Activated CD4-positive, alpha-beta memory T cell treated with anti-CD3 and anti-CD28 coated beads for 36 hours (primary cell): ENCODE results near the gene ATP5IF1. TPM values are rescaled to one million over a fixed set of nuclear protein-coding genes. Genes with fewer than 3 reads are reported as not detected.
A peak's percentile ranks its signal among the peaks of the same experiment; 100 is the strongest.

ENCODE experiments used
- CTCF ChIA-PET: fragments of 350-600 bp; sonication (Branson Sonifier 250); formaldehyde crosslinking; loops from one replicate; lab custom pipeline; 2021; ENCODE audit warnings: antibody characterized with exemption, inconsistent platforms; lab: Charles Lee
- POLR2A ChIA-PET: fragments of 350-600 bp; sonication (Branson Sonifier 250); formaldehyde crosslinking; loops from one replicate; lab custom pipeline; 2021; ENCODE audit warnings: antibody characterized with exemption; lab: Charles Lee
- DNase-seq: peaks from one replicate; pipeline ENCODE4 v3.0.0-alpha.2; 2020
- H3K27ac Mint-ChIP-seq: one replicate; pipeline ENCODE4 v1.8.0; 2021; ENCODE audit warnings: mixed read lengths
- H3K27me3 Mint-ChIP-seq: one replicate; pipeline ENCODE4 v1.8.0; 2021; ENCODE audit warnings: mixed read lengths
- H3K36me3 Mint-ChIP-seq: one replicate; pipeline ENCODE4 v1.8.0; 2021; ENCODE audit warnings: mixed read lengths
- H3K4me1 Mint-ChIP-seq: one replicate; pipeline ENCODE4 v1.8.0; 2021; ENCODE audit warnings: low read depth, mixed read lengths
- H3K4me3 Mint-ChIP-seq: one replicate; pipeline ENCODE4 v1.8.0; 2021; ENCODE audit warnings: mild to moderate bottlenecking, mixed read lengths
- H3K9me3 Mint-ChIP-seq: one replicate; pipeline ENCODE4 v1.8.0; 2021; ENCODE audit warnings: mixed read lengths
- intact Hi-C: fragments of 100-400 bp; cut with micrococcal nuclease; formaldehyde crosslinking; loops from one replicate; pipeline ENCODE4 v1.15.1; 2023
- total RNA-seq, 2 experiments: library from RNA; stranded (reverse); gene quantifications; one replicate each; pipeline ENCODE4 v1.2.3, GENCODE V29; 2021

Gene ATP5IF1
- total RNA-seq, 2 experiments from 2014 or later, result 174 to 181 TPM

GRCh38 chr1:28249866-28250295 is 14.0 kb downstream of the ATP5IF1 start:
- intact Hi-C loops, result loop anchor here (5.0 kb wide), 2 partner anchors 332 to 397 kb away; partner anchors contain the start of gene RNU11
- H3K27me3 Mint-ChIP-seq, result no peaks in the 10 kb centered on the region
- no peak for DNase-seq
- H3K4me3 Mint-ChIP-seq, result no peak overlapping the region
- H3K27ac Mint-ChIP-seq, result peak overlapping the region; percentile 91
- peaks cover 34% of the 10 kb centered on the region for H3K4me1 Mint-ChIP-seq
- H3K36me3 Mint-ChIP-seq, result no peaks in the 10 kb centered on the region
- POLR2A ChIA-PET, result interaction anchor here (0.5 to 4.5 kb wide), 9 partner anchors 10 to 907 kb away, joined by 3 to 61 read pairs (median 9); partner anchors contain the start of genes ATP5IF1, EYA3, MED18 and RCC1
- H3K9me3 Mint-ChIP-seq, result no peaks in the 10 kb centered on the region
- CTCF ChIA-PET, result interaction anchor here (1.0 to 4.2 kb wide), 10 partner anchors 11 to 160 kb away, joined by 3 to 50 read pairs (median 13); partner anchors contain the start of genes ATP5IF1 and MED18

DNA sequence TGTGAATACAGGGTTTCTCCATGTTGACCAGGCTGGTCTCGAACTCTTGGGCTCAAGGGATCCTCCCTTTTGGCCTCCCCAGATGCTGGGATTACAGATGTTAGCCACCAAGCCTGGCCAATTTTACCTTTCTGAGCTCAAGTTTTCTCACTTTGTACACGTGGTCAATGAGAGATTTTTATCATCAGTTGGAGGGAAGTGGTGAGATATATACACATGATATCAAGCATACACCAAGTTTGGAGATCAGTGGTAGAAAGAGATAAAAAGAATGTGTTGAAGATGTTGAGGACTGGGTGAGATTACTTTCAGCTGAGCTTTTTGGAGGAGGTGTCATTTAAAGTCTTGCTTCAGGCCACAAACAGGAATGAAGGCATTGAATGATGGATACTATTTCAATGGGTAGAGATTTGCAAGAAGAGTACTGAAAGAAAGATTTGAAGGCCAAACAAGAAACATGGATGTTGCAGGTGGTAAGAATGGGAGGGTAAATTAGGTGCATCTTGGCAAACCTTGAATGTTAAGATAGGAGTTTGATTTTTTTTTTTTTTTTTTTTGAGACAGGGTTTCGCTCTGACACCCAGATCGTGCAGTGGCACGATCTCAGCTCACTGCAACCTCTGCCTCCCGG is 20.4 kb downstream of the ATP5IF1 start:
- H3K27ac Mint-ChIP-seq, result peak overlapping the region; percentile 80
- peak overlapping the region; percentile 6 for H3K4me3 Mint-ChIP-seq
- CTCF ChIA-PET, result interaction anchor here (4.5 kb wide), 1 partner anchor 8 kb away, joined by 61 read pairs; no protein-coding TSS in a partner anchor

DNA sequence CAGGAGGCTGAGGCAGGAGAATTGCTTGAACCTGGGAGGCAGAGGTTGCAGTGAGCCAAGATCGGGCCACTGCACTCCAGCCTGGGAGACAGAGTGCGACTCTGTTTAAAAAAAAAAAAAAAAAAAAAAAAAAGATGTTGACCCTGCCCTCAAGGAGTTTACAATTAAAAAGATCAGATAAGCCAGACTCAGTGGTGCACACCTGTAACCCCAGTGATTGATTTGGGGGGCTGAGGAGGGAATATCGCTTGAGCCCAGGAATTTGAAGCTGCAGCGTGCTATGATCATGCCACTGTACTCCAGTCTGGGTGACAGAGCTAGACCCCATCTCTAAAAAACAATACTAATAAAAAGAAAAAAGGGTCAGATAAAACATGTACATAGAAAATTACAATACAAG is 21.8 kb downstream of the ATP5IF1 start:
- peak overlapping the region; percentile 84 for H3K27ac Mint-ChIP-seq
- H3K36me3 Mint-ChIP-seq, result peaks cover 8% of the 10 kb centered on the region
- ChIA-PET CTCF (interaction anchor here (0.9 to 4.5 kb wide), 4 partner anchors 9 to 166 kb away, joined by 4 to 61 read pairs (median 4); partner anchors contain the start of gene PHACTR4), POLR2A (interaction anchor here (0.8 to 3.7 kb wide), 6 partner anchors 9 to 266 kb away, joined by 3 to 61 read pairs (median 5); partner anchors contain the start of gene MED18)
- H3K4me1 Mint-ChIP-seq, result peaks cover 41% of the 10 kb centered on the region
- no peaks in the 10 kb centered on the region for H3K9me3 Mint-ChIP-seq
- DNase-seq, result no peak
- no peaks in the 10 kb centered on the region for H3K27me3 Mint-ChIP-seq
- intact Hi-C loops, result no loop called here
- H3K4me3 Mint-ChIP-seq, result no peak overlapping the region

More for the DNA sequence above, 20.4 kb downstream of the ATP5IF1 start:
- Mint-ChIP-seq H3K4me1 (peaks cover 38% of the 10 kb centered on the region), H3K9me3 (no peaks in the 10 kb centered on the region), H3K27me3 (no peaks in the 10 kb centered on the region), H3K36me3 (peaks cover 6% of the 10 kb centered on the region)
- intact Hi-C loops, result no loop called here
- DNase-seq, result no peak
- POLR2A ChIA-PET, result interaction anchor here (0.6 to 1.7 kb wide), 5 partner anchors 10 to 251 kb away, joined by 3 to 7 read pairs (median 5); partner anchors contain the start of gene MED18

DNA sequence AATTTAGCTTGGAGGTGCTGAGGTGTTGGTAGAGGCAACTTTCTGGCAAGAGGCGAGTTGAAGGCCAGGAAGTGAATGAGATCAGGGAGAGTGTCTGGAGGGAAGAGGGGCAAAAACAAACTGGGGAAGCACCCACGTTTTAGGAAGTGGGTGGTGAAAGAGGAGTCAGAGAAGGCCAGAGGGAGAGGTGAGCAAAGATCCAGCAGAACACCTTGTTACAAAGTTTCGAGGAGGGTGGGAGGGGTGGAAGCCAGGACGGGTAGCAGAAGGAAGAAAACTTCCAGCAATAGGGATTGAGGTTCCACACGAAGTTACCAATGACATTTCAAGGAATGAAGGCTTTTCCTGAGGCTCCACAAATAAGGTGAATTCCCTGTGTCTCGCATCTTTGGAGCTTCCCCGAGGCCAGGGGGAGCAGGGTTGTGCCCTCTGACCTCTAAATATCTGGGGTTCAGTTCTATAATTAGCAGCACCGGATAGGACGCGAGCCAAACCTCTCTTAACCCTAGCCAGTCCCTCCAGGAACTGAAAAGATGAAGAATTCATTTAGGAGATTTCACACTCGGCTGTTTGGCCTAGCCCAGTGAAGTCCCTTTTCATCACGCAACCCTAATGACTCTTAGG is 22.8 kb downstream of the ATP5IF1 start:
- ChIA-PET CTCF (interaction anchor here (0.7 to 4.5 kb wide), 6 partner anchors 10 to 220 kb away, joined by 3 to 61 read pairs (median 4); partner anchors contain the start of gene PHACTR4), POLR2A (interaction anchor here (0.8 to 3.7 kb wide), 9 partner anchors 10 to 265 kb away, joined by 3 to 61 read pairs (median 6); partner anchors contain the start of genes ATP5IF1 and MED18)
- Mint-ChIP-seq H3K4me1 (peaks cover 45% of the 10 kb centered on the region), H3K27me3 (no peaks in the 10 kb centered on the region), H3K9me3 (no peaks in the 10 kb centered on the region), H3K27ac (peak overlapping the region; percentile 84), H3K36me3 (peaks cover 8% of the 10 kb centered on the region), H3K4me3 (peak overlapping the region; percentile 74)
- intact Hi-C loops, result loop anchor here (1.0 kb wide), 2 partner anchors 10 to 70 kb away; no protein-coding TSS in a partner anchor
- DNase-seq, result peak; percentile 41

GRCh38 chr1:28259252-28259933 is 23.5 kb downstream of the ATP5IF1 start, which contains the start of gene SESN2:
Gene SESN2 (plus strand): TSS chr1:28259518. CDS start chr1:28259848, 330 bp downstream.
- Mint-ChIP-seq H3K4me1 (peaks cover 45% of the 10 kb centered on the region), H3K36me3 (peaks cover 8% of the 10 kb centered on the region)
- intact Hi-C loops, result loop anchor here (1.0 kb wide), 2 partner anchors 11 to 69 kb away; no protein-coding TSS in a partner anchor

DNA sequence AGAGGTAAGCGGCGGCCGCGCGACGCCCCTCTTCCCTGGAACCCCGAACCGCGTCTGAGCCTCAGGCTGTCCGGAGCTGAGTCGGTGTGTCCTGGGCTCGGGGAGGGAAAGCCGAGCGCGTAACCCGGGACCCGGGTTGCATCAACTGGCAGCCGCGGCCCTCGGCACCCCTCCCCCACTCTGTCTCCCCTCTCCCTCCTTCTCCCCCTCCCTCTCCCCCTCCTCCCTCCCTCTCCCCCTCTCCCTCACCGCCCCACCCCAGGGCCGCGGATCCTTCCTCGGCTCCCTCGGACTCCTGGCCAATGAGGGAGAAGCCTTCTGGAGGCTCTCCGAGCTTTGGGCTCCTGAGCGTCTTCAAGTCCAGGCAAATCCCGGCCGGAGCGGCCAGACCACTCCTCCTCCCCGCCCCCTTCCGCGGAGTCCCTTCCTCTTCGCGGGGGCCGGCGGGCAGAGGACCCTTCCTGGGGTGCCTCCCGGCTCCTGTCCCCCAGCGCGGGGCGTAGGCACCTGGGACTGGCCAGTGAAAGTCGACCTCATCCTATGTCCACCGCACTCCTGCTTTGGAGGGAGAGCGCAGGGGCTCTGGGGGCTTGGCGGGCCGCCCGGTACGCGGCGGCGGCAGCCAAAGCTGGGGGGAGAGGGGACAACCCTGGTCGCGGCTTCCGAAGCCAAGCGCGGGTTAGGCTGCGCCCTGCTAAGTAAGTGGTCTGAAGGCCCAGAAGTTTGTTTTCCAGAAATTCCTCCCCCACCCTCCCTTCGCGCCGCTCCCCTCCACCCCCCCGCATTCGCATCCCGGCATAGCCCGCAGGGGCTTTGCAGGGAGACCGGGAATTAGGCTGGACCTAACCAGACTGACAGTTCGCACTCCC is 24.2 kb downstream of the ATP5IF1 start:
- peak overlapping the region; percentile 74 for H3K4me3 Mint-ChIP-seq
- no peaks in the 10 kb centered on the region for H3K9me3 Mint-ChIP-seq
- H3K36me3 Mint-ChIP-seq, result peaks cover 8% of the 10 kb centered on the region
- H3K4me1 Mint-ChIP-seq, result peaks cover 43% of the 10 kb centered on the region
- intact Hi-C loops, result loop anchor here (1.0 kb wide), 2 partner anchors 12 to 68 kb away; no protein-coding TSS in a partner anchor
- ChIA-PET POLR2A (interaction anchor here (0.6 to 3.7 kb wide), 10 partner anchors 9 to 322 kb away, joined by 3 to 61 read pairs (median 5); partner anchors contain the start of genes ATP5IF1, MED18 and PHACTR4), CTCF (interaction anchor here (0.6 to 4.5 kb wide), 5 partner anchors 11 to 100 kb away, joined by 3 to 61 read pairs (median 4); no protein-coding TSS in a partner anchor)
- no peaks in the 10 kb centered on the region for H3K27me3 Mint-ChIP-seq
- H3K27ac Mint-ChIP-seq, result no peak overlapping the region
- DNase-seq, result peak; percentile 50

More at GRCh38 chr1:28259252-28259933, 23.5 kb downstream of the ATP5IF1 start, which contains the start of gene SESN2:
- DNase-seq, result peak; percentile 100
- Mint-ChIP-seq H3K4me3 (peak within 1 kb of the TSS; percentile 74), H3K27ac (peak within 1 kb of the TSS; percentile 84), H3K9me3 (no peaks in the 10 kb centered on the region), H3K27me3 (no peaks in the 10 kb centered on the region)
- ChIA-PET CTCF (interaction anchor here (0.9 to 4.5 kb wide), 4 partner anchors 11 to 101 kb away, joined by 3 to 61 read pairs (median 4); no protein-coding TSS in a partner anchor), POLR2A (interaction anchor here (0.6 to 3.7 kb wide), 9 partner anchors 9 to 323 kb away, joined by 3 to 61 read pairs (median 6); partner anchors contain the start of genes ATP5IF1 and MED18)

- H3K4me3 Mint-ChIP-seq, result peak overlapping the region; percentile 74
- POLR2A ChIA-PET, result interaction anchor here (1.2 to 3.7 kb wide), 7 partner anchors 8 to 108 kb away, joined by 3 to 61 read pairs (median 6); partner anchors contain the start of genes ATP5IF1, MED18 and PHACTR4
- no peak for DNase-seq
- peaks cover 8% of the 10 kb centered on the region for H3K36me3 Mint-ChIP-seq
- H3K27me3 Mint-ChIP-seq, result no peaks in the 10 kb centered on the region
- no peaks in the 10 kb centered on the region for H3K9me3 Mint-ChIP-seq
- no peak overlapping the region for H3K27ac Mint-ChIP-seq
- H3K4me1 Mint-ChIP-seq, result peaks cover 40% of the 10 kb centered on the region
- CTCF ChIA-PET, result interaction anchor here (0.6 to 1.8 kb wide), 3 partner anchors 12 to 66 kb away, joined by 3 to 16 read pairs (median 3); no protein-coding TSS in a partner anchor
- intact Hi-C loops, result no loop called here
These were observed 24.9 kb downstream of the ATP5IF1 start for GRCh38 chr1:28260803-28261174.

- no peak overlapping the region for H3K27ac Mint-ChIP-seq
- ChIA-PET POLR2A (no interaction called here), CTCF (interaction anchor here (1.5 to 4.6 kb wide), 2 partner anchors 8 to 16 kb away, joined by 3 to 20 read pairs; no protein-coding TSS in a partner anchor)
- no peak overlapping the region for H3K4me3 Mint-ChIP-seq
- H3K27me3 Mint-ChIP-seq, result no peaks in the 10 kb centered on the region
- no peak for DNase-seq
- H3K36me3 Mint-ChIP-seq, result peaks cover 8% of the 10 kb centered on the region
- H3K9me3 Mint-ChIP-seq, result no peaks in the 10 kb centered on the region
- intact Hi-C loops, result no loop called here
- H3K4me1 Mint-ChIP-seq, result peaks cover 17% of the 10 kb centered on the region
These were observed 29.0 kb downstream of the ATP5IF1 start for GRCh38 chr1:28264897-28265296.

DNA sequence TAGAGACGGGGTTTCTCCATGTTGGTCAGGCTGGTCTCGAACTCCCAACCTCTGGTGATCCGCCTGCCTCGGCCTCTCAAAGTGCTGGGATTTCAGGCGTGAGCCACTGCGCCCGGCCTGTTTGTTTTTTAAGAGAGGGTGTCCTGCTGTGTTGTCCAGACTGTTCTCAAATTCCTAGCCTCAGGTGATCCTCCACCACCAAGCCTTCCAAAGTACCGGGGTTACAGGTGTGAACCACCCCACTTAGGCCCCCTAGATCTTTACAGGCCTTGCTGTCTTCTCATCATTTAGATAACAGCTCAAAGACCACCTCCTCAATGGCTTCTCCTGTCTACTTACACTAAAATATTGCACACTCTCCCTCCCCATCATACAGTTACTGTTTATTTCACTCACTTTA is 29.7 kb downstream of the ATP5IF1 start:
- Mint-ChIP-seq H3K27ac (no peak overlapping the region), H3K27me3 (no peaks in the 10 kb centered on the region), H3K36me3 (peaks cover 8% of the 10 kb centered on the region), H3K9me3 (no peaks in the 10 kb centered on the region), H3K4me1 (peaks cover 16% of the 10 kb centered on the region), H3K4me3 (no peak overlapping the region)
- DNase-seq, result no peak
- POLR2A ChIA-PET, result no interaction called here
- intact Hi-C loops, result no loop called here
- CTCF ChIA-PET, result interaction anchor here (0.5 to 4.6 kb wide), 2 partner anchors 16 to 114 kb away, joined by 3 to 20 read pairs; no protein-coding TSS in a partner anchor

DNA sequence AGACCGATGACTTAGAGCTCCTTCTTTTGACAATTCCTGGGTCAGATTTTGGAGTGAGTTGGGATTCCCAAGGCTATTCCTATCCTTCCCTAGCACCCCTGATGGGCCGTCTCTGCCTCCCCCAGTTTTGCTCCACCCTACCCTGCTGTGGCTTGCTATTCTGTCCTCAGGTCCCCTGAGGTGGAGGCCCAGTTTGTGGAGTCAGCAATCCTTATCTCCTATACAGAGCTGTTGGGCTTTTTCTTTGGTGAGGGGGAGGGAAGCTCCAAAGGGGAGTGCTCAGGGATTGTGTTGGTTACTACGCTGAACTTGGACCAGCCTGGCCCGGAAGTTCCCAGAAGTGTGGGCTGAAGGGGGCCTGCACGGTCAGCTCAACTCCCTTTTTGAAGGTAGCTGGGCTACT is 31.0 kb downstream of the ATP5IF1 start:
- Mint-ChIP-seq H3K4me3 (no peak overlapping the region), H3K27ac (no peak overlapping the region), H3K4me1 (peaks cover 6% of the 10 kb centered on the region), H3K9me3 (no peaks in the 10 kb centered on the region), H3K27me3 (no peaks in the 10 kb centered on the region), H3K36me3 (peaks cover 2% of the 10 kb centered on the region)
- ChIA-PET POLR2A (interaction anchor here (0.7 to 1.0 kb wide), 2 partner anchors 10 to 62 kb away, joined by 3 to 7 read pairs; partner anchors contain the start of gene MED18), CTCF (interaction anchor here (1.0 to 4.6 kb wide), 2 partner anchors 18 to 93 kb away, joined by 4 to 20 read pairs; no protein-coding TSS in a partner anchor)
- intact Hi-C loops, result no loop called here
- DNase-seq, result no peak
